GM12878 (cell line): ENCODE measurements around the gene LYPD4. TPM values are rescaled to one million over a fixed set of nuclear protein-coding genes. Genes with fewer than 3 reads are reported as not detected.
A peak's percentile ranks its signal among the peaks of the same experiment; 100 is the strongest.

Experiments used
- ATF3 ChIP-seq: IDR thresholded peaks from 2 replicates; pipeline ENCODE4 v1.6.1; 2011; ENCODE audit warnings: low read depth, mild to moderate bottlenecking, low read length, moderate library complexity, borderline replicate concordance; ENCODE audit errors: extremely low read depth
- BMI1 ChIP-seq: fragments of 450-650 bp; IDR thresholded peaks from 2 replicates; pipeline ENCODE4 v1.6.1; 2016; ENCODE audit warnings: mild to moderate bottlenecking, moderate library complexity, borderline replicate concordance
- CBX3 ChIP-seq: fragments of 200-600 bp; sonication (generic); IDR thresholded peaks from 2 replicates; pipeline ENCODE4 v1.6.1; 2016; ENCODE audit warnings: low read depth, borderline replicate concordance
- CHD4 ChIP-seq: fragments of 200-600 bp; sonication (generic); IDR thresholded peaks from 2 replicates; pipeline ENCODE4 v1.6.1; 2016; ENCODE audit warnings: mild to moderate bottlenecking
- EGR1 ChIP-seq, 2 experiments: IDR thresholded peaks; 1 replicate in 1 of 2; 2 replicates in 1 of 2; pipeline ENCODE4 v1.6.1; 2011 to 2012; ENCODE audit warnings: low read depth in 2 of 2, low read length in 2 of 2, borderline replicate concordance in 1 of 2, mild to moderate bottlenecking in 1 of 2, moderate library complexity in 1 of 2
- EP300 ChIP-seq, 2 experiments: fragments of 150-350 bp in 1 of 2; IDR thresholded peaks; 2 replicates each; pipeline ENCODE4 v1.6.1; 2011 to 2012; ENCODE audit warnings: low read depth in 2 of 2, low read length in 2 of 2, borderline replicate concordance in 1 of 2, improper control_type of control experiment in 1 of 2, inconsistent platforms in 1 of 2; ENCODE audit not compliant: control insufficient read depth in 1 of 2
- GABPA ChIP-seq: IDR thresholded peaks from 2 replicates; pipeline ENCODE4 v1.6.1; 2014; ENCODE audit warnings: antibody characterized with exemption, low read depth, mild to moderate bottlenecking, inconsistent platforms
- HDAC6 ChIP-seq: fragments of 200-600 bp; sonication (generic); IDR thresholded peaks from one replicate; pipeline ENCODE4 v1.8.0; 2017; ENCODE audit warnings: antibody characterized with exemption; ENCODE audit not compliant: unreplicated experiment
- HSF1 ChIP-seq: fragments of 150-350 bp; IDR thresholded peaks from 2 replicates; pipeline ENCODE4 v1.6.1; 2014; ENCODE audit warnings: mild to moderate bottlenecking, low read depth, low read length
- NR2F1 ChIP-seq: fragments of 450-650 bp; conservative IDR thresholded peaks from 2 replicates; pipeline ENCODE4 v1.6.1; 2017; ENCODE audit warnings: mild to moderate bottlenecking
- SIN3A ChIP-seq: IDR thresholded peaks from 2 replicates; pipeline ENCODE4 v1.6.1; 2012; ENCODE audit warnings: low read depth, low read length, improper control_type of control experiment
- STAT3 ChIP-seq: IDR thresholded peaks from 2 replicates; pipeline ENCODE4 v1.6.1; 2011; ENCODE audit warnings: low read depth, low read length, improper control_type of control experiment
- ZNF207 ChIP-seq: fragments of 450-650 bp; IDR thresholded peaks from 2 replicates; pipeline ENCODE4 v1.6.1; 2014; ENCODE audit warnings: antibody characterized with exemption, mild to moderate bottlenecking, borderline replicate concordance
- ZNF687 ChIP-seq: fragments of 450-650 bp; IDR thresholded peaks from 2 replicates; pipeline ENCODE4 v1.6.1; 2017; ENCODE audit warnings: mild to moderate bottlenecking, moderate library complexity
- polyA plus RNA-seq, 11 experiments: library from polyadenylated mRNA; depleted of rRNA in 4 of 11; unstranded in 6 of 11; stranded (reverse) in 5 of 11; fragments of >200 nt; fragmentation: Nextera tagmentation in 4 of 11; fragmentation: Illumina TruSeq in 1 of 11; extraction: Ambion mirVana in 4 of 11; extraction: Trizol in 1 of 11; gene quantifications; 1 replicate in 1 of 11; 2 replicates in 10 of 11; pipeline versions ENCODE4 v1.2.1 to v1.2.3, GENCODE V29; 2011 to 2016; ENCODE audit warnings: inconsistent platforms in 2 of 11, missing spikeins in 2 of 11, low read depth in 1 of 11
- total RNA-seq, 4 experiments: library from RNA; depleted of rRNA in 3 of 4; stranded (reverse); fragments of >200 nt in 3 of 4; fragmentation: Illumina TruSeq in 1 of 4; extraction: Trizol in 1 of 4; gene quantifications; 2 replicates each; pipeline versions ENCODE4 v1.2.1 to v1.2.3, GENCODE V29; 2013 to 2021
- TF ChIP-seq, protein P1 (sequence below): IDR thresholded peaks from 2 replicates; pipeline ENCODE4 v1.6.1; 2012; ENCODE audit warnings: low read length, inconsistent platforms
- TF ChIP-seq, protein P2 (sequence below): IDR thresholded peaks from 2 replicates; pipeline ENCODE4 v1.6.1; 2011; ENCODE audit warnings: mild to moderate bottlenecking, low read depth, low read length, moderate library complexity; ENCODE audit not compliant: insufficient replicate concordance

Gene LYPD4
- total and polyA plus RNA-seq, 10 of the 15 experiments (the other 5 are each of a cell fraction or from before 2014, with no cell fraction given) = not detected

DNA sequence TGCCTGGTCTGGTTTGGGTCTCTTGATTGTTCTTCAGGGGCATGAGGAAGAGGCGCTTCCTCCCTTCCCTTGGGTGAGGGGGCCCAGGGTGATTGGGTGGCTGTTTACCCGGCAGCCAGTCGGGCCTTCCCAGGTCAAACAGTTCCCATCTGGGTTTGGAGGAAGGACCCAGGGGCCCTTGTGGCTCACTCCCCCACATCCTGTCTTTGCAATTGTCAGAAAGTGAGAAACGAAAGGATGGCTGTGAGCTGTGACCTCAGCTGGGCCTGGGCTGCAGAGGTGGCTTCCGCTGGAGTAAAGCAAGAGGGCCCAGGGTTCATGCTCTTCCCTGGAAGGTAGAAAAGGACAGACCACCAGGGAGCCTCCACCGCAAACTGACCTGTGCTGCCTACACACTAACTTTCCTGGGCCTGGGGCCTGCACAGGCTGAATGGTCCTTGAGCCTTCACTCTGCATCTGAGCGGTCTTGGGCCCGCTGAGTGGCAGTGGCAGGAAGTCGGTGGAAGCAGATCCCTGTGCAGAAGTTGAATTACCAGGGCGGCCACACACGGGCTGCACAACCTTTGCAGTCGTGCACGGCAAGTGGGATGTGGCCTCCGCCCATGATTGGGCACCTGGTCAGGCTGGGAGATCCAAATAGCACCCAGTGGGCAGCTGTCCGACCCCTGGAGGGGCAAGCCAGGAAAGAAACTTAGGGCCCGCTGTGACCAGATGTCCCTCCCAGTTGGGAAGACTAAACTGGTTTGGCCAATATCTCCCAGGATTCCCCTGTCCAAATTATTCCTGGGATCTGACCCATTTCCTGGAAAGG, 27.3 kb upstream of the LYPD4 start (continued):
- TF ChIP-seq NR2F1 = peak; percentile 96
- TF ChIP-seq, protein P1, sequence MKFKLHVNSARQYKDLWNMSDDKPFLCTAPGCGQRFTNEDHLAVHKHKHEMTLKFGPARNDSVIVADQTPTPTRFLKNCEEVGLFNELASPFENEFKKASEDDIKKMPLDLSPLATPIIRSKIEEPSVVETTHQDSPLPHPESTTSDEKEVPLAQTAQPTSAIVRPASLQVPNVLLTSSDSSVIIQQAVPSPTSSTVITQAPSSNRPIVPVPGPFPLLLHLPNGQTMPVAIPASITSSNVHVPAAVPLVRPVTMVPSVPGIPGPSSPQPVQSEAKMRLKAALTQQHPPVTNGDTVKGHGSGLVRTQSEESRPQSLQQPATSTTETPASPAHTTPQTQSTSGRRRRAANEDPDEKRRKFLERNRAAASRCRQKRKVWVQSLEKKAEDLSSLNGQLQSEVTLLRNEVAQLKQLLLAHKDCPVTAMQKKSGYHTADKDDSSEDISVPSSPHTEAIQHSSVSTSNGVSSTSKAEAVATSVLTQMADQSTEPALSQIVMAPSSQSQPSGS = peak; percentile 56
- peak in 1 of 2 experiments; percentile 80; a peak in 2 of 3 replicates for TF ChIP-seq EGR1 (IDR thresholded peaks at IDR 0.05; ENCODE audit: borderline replicate concordance in 1 of 2, low read depth in 2 of 2, low read length in 2 of 2)
- TF ChIP-seq CHD4 = no peak
- peak; percentile 98 for TF ChIP-seq ZNF687
- TF ChIP-seq EP300 (IDR thresholded peaks at IDR 0.05; ENCODE audit: borderline replicate concordance in 1 of 2, control insufficient read depth in 1 of 2, low read depth in 2 of 2, low read length in 2 of 2) = peak; percentile 80
- TF ChIP-seq GABPA = 0 out of 2 replicates have a peak, but pooled peaks have one; percentile 52
- no peak for TF ChIP-seq STAT3
- TF ChIP-seq CBX3 = no peak
- TF ChIP-seq ATF3 = no peak
- TF ChIP-seq, protein P2, sequence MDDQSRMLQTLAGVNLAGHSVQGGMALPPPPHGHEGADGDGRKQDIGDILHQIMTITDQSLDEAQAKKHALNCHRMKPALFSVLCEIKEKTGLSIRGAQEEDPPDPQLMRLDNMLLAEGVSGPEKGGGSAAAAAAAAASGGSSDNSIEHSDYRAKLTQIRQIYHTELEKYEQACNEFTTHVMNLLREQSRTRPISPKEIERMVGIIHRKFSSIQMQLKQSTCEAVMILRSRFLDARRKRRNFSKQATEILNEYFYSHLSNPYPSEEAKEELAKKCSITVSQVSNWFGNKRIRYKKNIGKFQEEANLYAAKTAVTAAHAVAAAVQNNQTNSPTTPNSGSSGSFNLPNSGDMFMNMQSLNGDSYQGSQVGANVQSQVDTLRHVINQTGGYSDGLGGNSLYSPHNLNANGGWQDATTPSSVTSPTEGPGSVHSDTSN = peak; percentile 41
- no peak for TF ChIP-seq HDAC6
- no peak for TF ChIP-seq ZNF207
- no peak for TF ChIP-seq HSF1
- TF ChIP-seq BMI1 = no peak
- no peak for TF ChIP-seq SIN3A
